ENCODE results near the gene RBM23.

DNA sequence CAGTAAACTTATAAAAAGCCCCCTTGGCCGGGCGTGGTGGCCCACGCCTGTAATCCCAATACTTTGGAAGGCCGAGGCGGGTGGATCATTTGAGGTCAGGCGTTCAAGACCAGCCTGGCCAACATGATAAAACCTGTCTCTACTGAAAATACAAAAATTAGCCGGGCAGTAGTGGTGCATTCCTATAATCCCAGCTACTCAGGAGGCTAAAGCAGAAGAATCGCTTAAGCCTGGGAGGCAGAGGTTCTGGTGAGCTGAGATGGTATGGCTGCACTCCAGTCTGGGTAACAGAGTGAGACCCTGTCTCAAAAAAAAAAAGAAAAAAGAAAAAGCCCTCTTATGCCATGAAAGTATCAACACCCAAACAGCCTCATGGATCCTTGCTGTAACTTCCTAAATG, 6.6 kb upstream of the RBM23 start:
- TF ChIP-seq POLR2A (IDR thresholded peaks at IDR 0.05) (no peak), CTCF (IDR thresholded peaks at IDR 0.05) (no peak)

All from uterus (tissue), 2 donors.